Spleen (tissue), 11 donors: ENCODE data around the gene FAM222B. TPM values are rescaled to one million over a fixed set of nuclear protein-coding genes. Genes with fewer than 3 reads are reported as not detected.

Experiments
- DNase-seq: peaks from one replicate; pipeline ENCODE4 v3.0.0-alpha.2; 2020
- H3K27ac ChIP-seq, 8 donors: fragments of 200-600 bp; sonication (generic) in 7 of 8; 1 replicate in 4 of 8; 2 replicates in 4 of 8; pipeline versions ENCODE4 v1.5.0 to v1.8.0; 2016 to 2021; ENCODE audit warnings: inconsistent platforms in 4 of 8, mild to moderate bottlenecking in 4 of 8, moderate library complexity in 1 of 8
- H3K27me3 ChIP-seq, 7 donors: fragments of 200-600 bp; sonication (generic) in 6 of 7; replicated peaks in 1 of 7; 1 replicate in 4 of 7; 2 replicates in 3 of 7; pipeline versions ENCODE4 v1.5.0 to v1.8.0; 2016 to 2021; ENCODE audit warnings: inconsistent platforms in 3 of 7, mild to moderate bottlenecking in 1 of 7
- H3K36me3 ChIP-seq, 6 donors: fragments of 200-600 bp; sonication (generic) in 5 of 6; 1 replicate in 4 of 6; 2 replicates in 2 of 6; pipeline versions ENCODE4 v1.5.0 to v1.8.0; 2016 to 2021; ENCODE audit warnings: inconsistent platforms in 2 of 6
- H3K4me1 ChIP-seq, 6 donors: fragments of 200-600 bp; sonication (generic) in 5 of 6; 1 replicate in 3 of 6; 2 replicates in 3 of 6; pipeline versions ENCODE4 v1.5.0 to v1.8.0; 2016 to 2021; ENCODE audit warnings: inconsistent platforms in 3 of 6
- H3K4me3 ChIP-seq, 8 donors: fragments of 200-600 bp; sonication (generic) in 7 of 8; 1 replicate in 4 of 8; 2 replicates in 4 of 8; pipeline versions ENCODE4 v1.5.0 to v1.8.0; 2016 to 2021; ENCODE audit warnings: inconsistent platforms in 4 of 8, mild to moderate bottlenecking in 4 of 8, moderate library complexity in 2 of 8
- H3K9me3 ChIP-seq, 8 donors: fragments of 200-600 bp; sonication (generic) in 7 of 8; 1 replicate in 4 of 8; 2 replicates in 4 of 8; pipeline versions ENCODE4 v1.5.0 to v1.8.0; 2016 to 2021; ENCODE audit warnings: inconsistent platforms in 4 of 8
- CTCF ChIP-seq, 11 experiments: fragments of 200-600 bp in 7 of 11; fragments of 450-650 bp in 4 of 11; sonication (generic) in 4 of 11; IDR thresholded peaks in 8 of 11; conservative IDR thresholded peaks in 3 of 11; 1 replicate in 7 of 11; 2 replicates in 4 of 11; pipeline versions ENCODE4 v1.4.0 to v1.8.0; 2016 to 2021; ENCODE audit warnings: antibody characterized with exemption in 11 of 11, inconsistent platforms in 4 of 11, mild to moderate bottlenecking in 1 of 11
- POLR2A ChIP-seq, 3 donors: fragments of 450-650 bp; IDR thresholded peaks; one replicate each; pipeline ENCODE4 v1.5.1; 2017; ENCODE audit warnings: antibody characterized with exemption in 3 of 3, mild to moderate bottlenecking in 1 of 3
- POLR2AphosphoS5 ChIP-seq, 3 donors: sonication (generic); formaldehyde crosslinking; IDR thresholded peaks; one replicate each; pipeline ENCODE4 v1.5.1; 2017; ENCODE audit warnings: antibody characterized with exemption in 3 of 3
- WGBS, 5 donors: extraction: QIAGEN DNeasy Blood & Tissue Kit in 3 of 5; methylation state at CpG; one replicate each; pipeline versions ENCODE4 v1.1.5 to v1.1.7; 2013 to 2018; 5-methylcytosine and 5-hydroxymethylcytosine counted together
- intact Hi-C: fragments of 100-400 bp; cut with DNase I; formaldehyde crosslinking; loops from one replicate; pipeline ENCODE4 v1.15.0; 2023; ENCODE audit warnings: low total_unique reads
- polyA plus RNA-seq, 3 donors: library from polyadenylated mRNA; stranded (reverse); fragments of 200-250 nt; gene quantifications; one replicate each; pipeline ENCODE4 v1.2.1, GENCODE V29; 2013
- total RNA-seq, 7 donors: library from RNA; depleted of rRNA in 3 of 7; stranded (reverse); fragments of >200 nt in 3 of 7; fragmentation: NEBNext Ultra II Directional in 4 of 7; extraction: Animal tissue kit (Norgen Biotek cat#: 25700) in 4 of 7; gene quantifications; one replicate each; pipeline versions ENCODE4 v1.1.0 to v1.2.1, GENCODE V29; 2016 to 2021
- donor health status: healthy with polysubstance abuse.
- donor health status: DM: no; HTN: no; CAD: no; lungs with moderate emphysema.
- donor health status: DM: no; HTN: no; CAD: no.
- donor health status: Bipolar disorder and iron deficiency.
- donor health status: healthy.
- donor health status: DM: no; HTN: no; CAD: no.
- donor health status: DM: yes; HTN: yes; CAD: no.

Gene FAM222B
- total and polyA plus RNA-seq, 10 donors: 2.9 to 23.6 (median 15.0) TPM

- no peak overlapping the region for H3K4me3 ChIP-seq
- 65 to 90% (median 87%) methylated on average over 7 of the region's 7 CpGs for WGBS, 5 donors
These were observed 46.2 kb upstream of the FAM222B start for GRCh38 chr17:28888832-28889231.

GRCh38 chr17:28887871-28888471, 45.4 kb upstream of the FAM222B start:
- Histone ChIP-seq H3K4me1 (peaks cover 37 to 87% (median 64%) of the 10 kb centered on the region in 6 donors), H3K9me3 (no peaks in the 10 kb centered on the region), H3K27me3 (no peaks in the 10 kb centered on the region), H3K27ac (peak overlapping the region in 3 of 8 donors; percentile 23 to 99 (median 99)), H3K4me3 (no peak overlapping the region), H3K36me3 (peaks cover under 1 to 89% (median 44%) of the 10 kb centered on the region in 6 donors)
- intact Hi-C loops: no loop called here
- DNase-seq: no peak
- WGBS, 5 donors: 60 to 83% (median 74%) methylated on average over 12 of the region's 12 CpGs
- TF ChIP-seq POLR2A (IDR thresholded peaks at IDR 0.05): no peak
- TF ChIP-seq POLR2AphosphoS5 (IDR thresholded peaks at IDR 0.05): peak; percentile 25 to 74 (median 44)

More at GRCh38 chr17:28888832-28889231, 46.2 kb upstream of the FAM222B start:
- TF ChIP-seq CTCF (IDR thresholded peaks at IDR 0.05 in 8 of 11, conservative IDR thresholded peaks at IDR 0.05 in 3 of 11) (no peak), POLR2A (IDR thresholded peaks at IDR 0.05) (no peak), POLR2AphosphoS5 (IDR thresholded peaks at IDR 0.05) (peak in 1 of 3 donors; percentile 6)
- Histone ChIP-seq H3K27ac (peak overlapping the region in 3 of 8 donors; percentile 23 to 99 (median 99)), H3K4me1 (peaks cover 46 to 96% (median 72%) of the 10 kb centered on the region in 6 donors), H3K27me3 (no peaks in the 10 kb centered on the region), H3K36me3 (peaks cover 0 to 81% (median 36%) of the 10 kb centered on the region in 6 donors), H3K9me3 (no peaks in the 10 kb centered on the region)
- intact Hi-C loops: no loop called here
- DNase-seq: no peak

- intact Hi-C loops: no loop called here
- TF ChIP-seq CTCF (IDR thresholded peaks at IDR 0.05 in 8 of 11, conservative IDR thresholded peaks at IDR 0.05 in 3 of 11): no peak
- TF ChIP-seq POLR2AphosphoS5 (IDR thresholded peaks at IDR 0.05): peak in 1 of 3 donors; percentile 60
- no peak for TF ChIP-seq POLR2A (IDR thresholded peaks at IDR 0.05)
- H3K4me1 ChIP-seq: peaks cover 20 to 67% (median 43%) of the 10 kb centered on the region in 6 donors
- no peaks in the 10 kb centered on the region for H3K9me3 ChIP-seq
- H3K4me3 ChIP-seq: no peak overlapping the region
- H3K27me3 ChIP-seq: no peaks in the 10 kb centered on the region
- H3K27ac ChIP-seq: no peak overlapping the region
- no peak for DNase-seq
- peaks cover 6 to 99% (median 64%) of the 10 kb centered on the region in 6 donors for H3K36me3 ChIP-seq
- 81 to 94% (median 91%) methylated on average over 4 to 10 of the region's 10 CpGs for WGBS, 5 donors
These were observed 43.4 kb upstream of the FAM222B start for GRCh38 chr17:28885951-28886350.

- no peak for TF ChIP-seq POLR2AphosphoS5 (IDR thresholded peaks at IDR 0.05)
- TF ChIP-seq CTCF (IDR thresholded peaks at IDR 0.05 in 8 of 11, conservative IDR thresholded peaks at IDR 0.05 in 3 of 11): no peak
- TF ChIP-seq POLR2A (IDR thresholded peaks at IDR 0.05): no peak
- no peak overlapping the region for H3K27ac ChIP-seq
- peaks cover 9 to 99% (median 70%) of the 10 kb centered on the region in 6 donors for H3K36me3 ChIP-seq
- intact Hi-C loops: no loop called here
- H3K4me3 ChIP-seq: no peak overlapping the region
- H3K27me3 ChIP-seq: no peaks in the 10 kb centered on the region
- WGBS, 5 donors: 88 to 99% (median 97%) methylated on average over 4 of the region's 4 CpGs
- peaks cover 16 to 61% (median 37%) of the 10 kb centered on the region in 6 donors for H3K4me1 ChIP-seq
- no peak for DNase-seq
- no peaks in the 10 kb centered on the region for H3K9me3 ChIP-seq
These were observed 42.8 kb upstream of the FAM222B start for GRCh38 chr17:28885363-28885762.
